ENCODE data around the gene RBP7. TPM values are rescaled to one million over a fixed set of nuclear protein-coding genes. Genes with fewer than 3 reads are reported as not detected.

Gene RBP7
- total RNA-seq = not detected

DNA sequence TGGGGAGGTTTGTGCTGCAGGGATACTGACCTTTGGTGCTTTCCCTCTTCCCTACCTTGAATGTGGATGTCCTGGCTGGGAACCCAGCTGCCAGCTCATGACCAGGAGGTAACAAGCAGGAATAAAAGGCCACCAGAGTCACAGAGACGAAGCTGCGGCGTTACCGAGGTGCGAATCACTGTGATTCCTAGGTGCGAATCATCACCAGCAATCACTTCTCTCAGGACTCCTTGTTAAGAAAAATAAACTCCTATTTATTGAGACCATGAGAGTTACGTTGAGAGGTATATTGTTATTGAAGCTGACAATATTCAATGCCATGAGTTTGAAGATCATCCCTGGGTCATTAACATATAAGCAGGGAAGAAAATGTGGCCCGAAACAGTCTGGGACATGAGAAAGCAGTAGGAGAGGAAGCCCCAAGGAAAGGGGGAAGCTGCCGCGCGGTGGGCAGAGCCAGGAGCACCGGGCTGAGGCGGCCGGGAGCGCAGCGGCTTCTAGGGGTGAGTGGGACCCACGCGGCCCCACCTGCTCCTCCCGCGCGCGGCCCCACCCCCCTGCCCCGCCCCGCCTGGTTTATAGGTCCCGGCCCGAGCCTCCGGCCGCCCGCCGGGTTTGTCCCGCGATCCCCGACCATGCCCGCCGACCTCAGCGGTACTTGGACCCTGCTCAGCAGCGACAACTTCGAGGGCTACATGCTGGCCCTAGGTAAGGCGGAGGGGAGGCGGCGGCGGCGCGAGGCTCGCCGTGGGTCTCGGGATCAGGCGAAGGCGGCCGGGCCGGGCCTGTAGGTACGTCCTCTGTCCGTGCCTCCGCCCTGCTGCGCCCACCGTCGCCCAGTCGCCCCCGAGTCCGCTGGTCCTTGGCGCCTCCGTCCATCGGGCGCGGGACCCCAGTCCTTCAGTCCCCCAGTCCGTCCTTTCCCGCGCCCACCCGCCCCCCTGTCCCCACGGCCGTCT is at the start of gene RBP7:
Gene RBP7 (plus strand): TSS at position 605 of the 959 bp plus-strand sequence. CDS start 31 bp downstream, at position 636.

DNA sequence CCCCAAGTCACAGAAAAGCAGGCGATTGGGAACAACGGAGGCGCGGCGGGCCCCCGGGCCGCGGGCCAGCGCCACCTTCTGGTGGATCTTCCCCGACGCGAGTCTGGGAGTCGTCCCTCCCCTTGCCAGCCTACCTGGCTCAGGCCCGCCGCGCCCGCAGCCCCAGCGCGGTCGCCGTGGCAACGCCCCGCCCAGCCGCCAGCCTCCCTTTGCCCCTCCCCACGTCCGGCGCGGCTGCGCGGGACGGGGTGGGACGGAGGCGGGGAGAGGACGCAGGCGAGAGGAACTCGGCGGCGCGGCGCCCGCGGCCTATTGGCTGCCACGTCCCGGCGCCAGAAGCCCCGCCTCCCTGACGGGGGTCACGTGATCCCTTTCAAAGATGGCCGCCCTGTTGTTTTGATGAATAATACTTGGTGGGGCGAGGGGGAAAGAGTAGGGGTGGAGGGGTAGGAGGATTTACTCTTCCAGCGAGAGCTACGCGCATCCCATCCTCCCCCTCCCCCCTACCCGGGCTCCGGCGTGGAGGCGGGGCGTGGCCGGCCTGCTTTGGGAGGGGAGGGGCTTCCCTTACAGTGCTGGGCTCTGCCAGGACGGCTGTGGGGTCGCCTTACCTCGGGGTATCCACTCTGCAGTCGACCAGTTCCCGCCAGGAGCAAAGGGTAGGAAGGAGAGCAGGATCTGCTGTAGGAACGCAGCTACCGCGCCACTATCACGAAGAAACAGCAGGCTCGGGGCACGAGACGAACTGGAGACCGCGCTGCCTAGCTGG is 35.7 kb downstream of the RBP7 start, which contains the start of gene UBE4B:
Gene UBE4B (plus strand): TSS at position 369 of the 769 bp plus-strand sequence. CDS start 713 bp downstream, outside the sequence.

Small RNAs within 50 kb of the gene (small RNA-seq; reads per million reads assigned to genes)
- gene MIR5697 = not detected

Other genes starting within 250 kb of the RBP7 start
- 233 TPM for gene CLSTN1, start 173.3 kb upstream of the RBP7 start, total RNA-seq
- gene CTNNBIP1, start 87.0 kb upstream of the RBP7 start, total RNA-seq = 46.6 TPM
- gene LZIC, start 53.8 kb upstream of the RBP7 start, total RNA-seq = 66.9 TPM
- gene NMNAT1, start 53.8 kb upstream of the RBP7 start, total RNA-seq = 8.1 TPM
- gene UBE4B, start 35.7 kb downstream of the RBP7 start, total RNA-seq = 42.0 TPM
- 280 TPM for gene KIF1B, start 213.3 kb downstream of the RBP7 start, total RNA-seq

All from diencephalon (tissue), 1 donor.